T-helper 1 cell treated with Interleukin-12 subunit alpha and Interleukin-12 subunit beta and Interleukin-4 antibody, amounts not matched to agents 30 μg/mL and 1 μg/mL, for 36 hours (primary cell): ENCODE data around the gene DGKE.

Source experiments
- H3K27ac Mint-ChIP-seq: one replicate; pipeline ENCODE4 v1.8.0; 2021; ENCODE audit warnings: mild to moderate bottlenecking, mixed read lengths
- H3K27me3 Mint-ChIP-seq: one replicate; pipeline ENCODE4 v1.8.0; 2021; ENCODE audit warnings: low read depth, mixed read lengths
- H3K36me3 Mint-ChIP-seq: one replicate; pipeline ENCODE4 v1.8.0; 2021; ENCODE audit warnings: low read depth, mixed read lengths
- H3K4me1 Mint-ChIP-seq: one replicate; pipeline ENCODE4 v1.8.0; 2021; ENCODE audit warnings: low read depth, mixed read lengths
- H3K4me3 Mint-ChIP-seq: one replicate; pipeline ENCODE4 v1.8.0; 2021; ENCODE audit warnings: mild to moderate bottlenecking, moderate library complexity, mixed read lengths
- H3K9me3 Mint-ChIP-seq: one replicate; pipeline ENCODE4 v1.8.0; 2021; ENCODE audit warnings: mixed read lengths

DGKE gene

GRCh38 chr17:56823848-56824247 is 10.1 kb upstream of the DGKE start:
- Mint-ChIP-seq H3K9me3 (no peaks in the 10 kb centered on the region), H3K4me3 (no peak overlapping the region), H3K4me1 (peaks cover 5% of the 10 kb centered on the region), H3K36me3 (peaks cover 3% of the 10 kb centered on the region), H3K27ac (no peak overlapping the region), H3K27me3 (no peaks in the 10 kb centered on the region)

GRCh38 chr17:56824503-56824902 is 9.4 kb upstream of the DGKE start:
- H3K9me3 Mint-ChIP-seq: no peaks in the 10 kb centered on the region
- peaks cover 3% of the 10 kb centered on the region for H3K4me1 Mint-ChIP-seq
- no peaks in the 10 kb centered on the region for H3K27me3 Mint-ChIP-seq
- peaks cover 3% of the 10 kb centered on the region for H3K36me3 Mint-ChIP-seq
- no peak overlapping the region for H3K27ac Mint-ChIP-seq
- no peak overlapping the region for H3K4me3 Mint-ChIP-seq

- no peak overlapping the region for H3K4me3 Mint-ChIP-seq
- H3K27me3 Mint-ChIP-seq: no peaks in the 10 kb centered on the region
- no peak overlapping the region for H3K27ac Mint-ChIP-seq
- H3K4me1 Mint-ChIP-seq: peaks cover 10% of the 10 kb centered on the region
- H3K36me3 Mint-ChIP-seq: peaks cover 11% of the 10 kb centered on the region
- no peaks in the 10 kb centered on the region for H3K9me3 Mint-ChIP-seq
Observed at GRCh38 chr17:56826611-56827414, 7.1 kb upstream of the DGKE start.

GRCh38 chr17:56830726-56831368 is 3.1 kb upstream of the DGKE start:
- Mint-ChIP-seq H3K27me3 (no peaks in the 10 kb centered on the region), H3K4me3 (peak overlapping the region; percentile 48), H3K36me3 (peaks cover 12% of the 10 kb centered on the region), H3K27ac (no peak overlapping the region), H3K4me1 (peaks cover 27% of the 10 kb centered on the region), H3K9me3 (no peaks in the 10 kb centered on the region)

GRCh38 chr17:56831369-56832095 is 2.4 kb upstream of the DGKE start:
- Mint-ChIP-seq H3K27ac (no peak overlapping the region), H3K9me3 (no peaks in the 10 kb centered on the region), H3K4me3 (peak overlapping the region; percentile 90), H3K4me1 (peaks cover 29% of the 10 kb centered on the region), H3K36me3 (peaks cover 14% of the 10 kb centered on the region), H3K27me3 (no peaks in the 10 kb centered on the region)

GRCh38 chr17:56832446-56832845 is 1.5 kb upstream of the DGKE start:
- H3K9me3 Mint-ChIP-seq: no peaks in the 10 kb centered on the region
- H3K27me3 Mint-ChIP-seq: no peaks in the 10 kb centered on the region
- H3K27ac Mint-ChIP-seq: peak overlapping the region; percentile 72
- peak overlapping the region; percentile 90 for H3K4me3 Mint-ChIP-seq
- H3K4me1 Mint-ChIP-seq: peaks cover 37% of the 10 kb centered on the region
- H3K36me3 Mint-ChIP-seq: peaks cover 21% of the 10 kb centered on the region

- peak overlapping the region; percentile 80 for H3K27ac Mint-ChIP-seq
- no peaks in the 10 kb centered on the region for H3K27me3 Mint-ChIP-seq
- peaks cover 26% of the 10 kb centered on the region for H3K36me3 Mint-ChIP-seq
- H3K4me3 Mint-ChIP-seq: peak overlapping the region; percentile 90
- H3K4me1 Mint-ChIP-seq: peaks cover 40% of the 10 kb centered on the region
- no peaks in the 10 kb centered on the region for H3K9me3 Mint-ChIP-seq
Observed at GRCh38 chr17:56833057-56833808, 718 bp upstream of the DGKE start.

GRCh38 chr17:56834380-56835263 is 671 bp downstream of the DGKE start:
- Mint-ChIP-seq H3K36me3 (peaks cover 27% of the 10 kb centered on the region), H3K27ac (peak overlapping the region; percentile 89), H3K27me3 (no peaks in the 10 kb centered on the region), H3K9me3 (no peaks in the 10 kb centered on the region), H3K4me1 (peaks cover 50% of the 10 kb centered on the region), H3K4me3 (peak overlapping the region; percentile 85)

- H3K4me3 Mint-ChIP-seq: peak overlapping the region; percentile 85
- H3K27ac Mint-ChIP-seq: peak overlapping the region; percentile 89
- peaks cover 50% of the 10 kb centered on the region for H3K4me1 Mint-ChIP-seq
- no peaks in the 10 kb centered on the region for H3K9me3 Mint-ChIP-seq
- H3K27me3 Mint-ChIP-seq: no peaks in the 10 kb centered on the region
- H3K36me3 Mint-ChIP-seq: peaks cover 29% of the 10 kb centered on the region
Observed at GRCh38 chr17:56835264-56835585, 1.3 kb downstream of the DGKE start.

- Mint-ChIP-seq H3K4me1 (peaks cover 30% of the 10 kb centered on the region), H3K27me3 (no peaks in the 10 kb centered on the region), H3K4me3 (no peak overlapping the region), H3K27ac (no peak overlapping the region), H3K36me3 (peaks cover 18% of the 10 kb centered on the region), H3K9me3 (no peaks in the 10 kb centered on the region)
Observed at GRCh38 chr17:56838687-56839086, 4.7 kb downstream of the DGKE start.

GRCh38 chr17:56842577-56842976 is 8.6 kb downstream of the DGKE start:
- Mint-ChIP-seq H3K4me3 (no peak overlapping the region), H3K36me3 (peaks cover 18% of the 10 kb centered on the region), H3K27ac (no peak overlapping the region), H3K4me1 (peaks cover 13% of the 10 kb centered on the region), H3K9me3 (no peaks in the 10 kb centered on the region), H3K27me3 (no peaks in the 10 kb centered on the region)

- H3K4me1 Mint-ChIP-seq: no peaks in the 10 kb centered on the region
- H3K9me3 Mint-ChIP-seq: no peaks in the 10 kb centered on the region
- H3K27ac Mint-ChIP-seq: no peak overlapping the region
- no peak overlapping the region for H3K4me3 Mint-ChIP-seq
- H3K27me3 Mint-ChIP-seq: no peaks in the 10 kb centered on the region
- H3K36me3 Mint-ChIP-seq: peaks cover 29% of the 10 kb centered on the region
Observed at GRCh38 chr17:56845934-56846333, 12.0 kb downstream of the DGKE start.

- peaks cover 35% of the 10 kb centered on the region for H3K36me3 Mint-ChIP-seq
- H3K27me3 Mint-ChIP-seq: no peaks in the 10 kb centered on the region
- H3K4me3 Mint-ChIP-seq: no peak overlapping the region
- H3K4me1 Mint-ChIP-seq: no peaks in the 10 kb centered on the region
- H3K27ac Mint-ChIP-seq: no peak overlapping the region
- H3K9me3 Mint-ChIP-seq: no peaks in the 10 kb centered on the region
Observed at GRCh38 chr17:56847106-56847505, 13.2 kb downstream of the DGKE start.
